HEK293 (cell line): ENCODE measurements around the gene SLC6A1.

Source experiments
- ATF2 ChIP-seq: fragments of 450-650 bp; formaldehyde crosslinking; IDR thresholded peaks from 2 replicates; pipeline ENCODE4 v1.5.1; 2016; ENCODE audit warnings: missing biosample characterization, missing genetic modification characterization, low read depth
- CTCF ChIP-seq: fragments of 450-650 bp; formaldehyde crosslinking; IDR thresholded peaks from 2 replicates; pipeline ENCODE4 v1.5.1; 2016; ENCODE audit warnings: missing biosample characterization, missing genetic modification characterization
- ELK4 ChIP-seq: IDR thresholded peaks from 2 replicates; pipeline ENCODE4 v1.6.1; 2011; ENCODE audit warnings: mild to moderate bottlenecking, low read depth, low read length, borderline replicate concordance
- REST ChIP-seq: fragments of 450-650 bp; formaldehyde crosslinking; IDR thresholded peaks from 2 replicates; pipeline ENCODE4 v1.5.1; 2016; ENCODE audit warnings: missing biosample characterization, missing genetic modification characterization
- SP2 ChIP-seq: fragments of 450-650 bp; formaldehyde crosslinking; IDR thresholded peaks from 2 replicates; pipeline ENCODE4 v1.5.1; 2016; ENCODE audit warnings: missing biosample characterization, missing genetic modification characterization
- ZFHX2 ChIP-seq: fragments of 450-650 bp; formaldehyde crosslinking; conservative IDR thresholded peaks from 2 replicates; pipeline ENCODE4 v1.5.1; 2016; ENCODE audit warnings: missing biosample characterization, missing genetic modification characterization
- ZNF138 ChIP-seq: fragments of 450-650 bp; formaldehyde crosslinking; IDR thresholded peaks from 2 replicates; pipeline ENCODE4 v1.5.1; 2016; ENCODE audit warnings: missing biosample characterization, missing genetic modification characterization, borderline replicate concordance
- ZNF155 ChIP-seq: fragments of 450-650 bp; formaldehyde crosslinking; IDR thresholded peaks from 2 replicates; pipeline ENCODE4 v1.5.1; 2016; ENCODE audit warnings: missing biosample characterization, missing genetic modification characterization
- ZNF274 ChIP-seq, 2 experiments: fragments of 200-500 bp in 1 of 2; fragments of 450-650 bp in 1 of 2; sonication (Bioruptor generic) in 1 of 2; formaldehyde crosslinking in 1 of 2; IDR thresholded peaks; 2 replicates each; pipeline versions ENCODE4 v1.5.1 to v1.6.1; 2014 to 2016; ENCODE audit warnings: borderline replicate concordance in 1 of 2, inconsistent platforms in 1 of 2, low read length in 1 of 2, missing biosample characterization in 1 of 2, missing genetic modification characterization in 1 of 2

DNA sequence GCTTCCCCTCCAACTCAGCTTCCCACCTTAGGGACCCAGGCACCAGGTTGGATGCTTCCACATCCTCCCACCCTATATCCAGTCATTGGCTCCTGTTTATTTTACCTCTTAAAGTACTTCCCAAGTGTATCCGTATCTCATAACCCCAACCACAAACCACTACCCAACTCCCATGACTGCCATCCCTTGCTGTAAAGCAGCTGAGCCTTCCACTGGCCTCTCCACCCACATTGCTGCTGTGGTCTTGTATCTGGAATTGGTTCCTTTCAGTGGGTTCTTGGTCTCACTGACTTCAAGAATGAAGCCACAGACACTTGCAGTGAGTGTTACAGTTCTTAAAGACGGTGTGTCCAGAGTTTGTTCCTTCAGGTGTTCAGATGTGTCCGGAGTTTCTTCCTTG, 81.9 kb downstream of the SLC6A1 start:
- TF ChIP-seq CTCF (tag by site-specific recombination) (no peak), ZNF274 (IDR thresholded peaks at IDR 0.05; ENCODE audit: low read length) (no peak), ZNF274 (tag by site-specific recombination; IDR thresholded peaks at IDR 0.05; ENCODE audit: borderline replicate concordance) (no peak), REST (tag by site-specific recombination) (no peak), ELK4 (no peak), SP2 (tag by site-specific recombination) (no peak), ATF2 (tag by site-specific recombination) (no peak), ZNF155 (tag by site-specific recombination) (no peak), ZNF138 (tag by site-specific recombination) (no peak), ZFHX2 (tag by site-specific recombination) (no peak)
